ENCODE measurements around the gene KCNQ1.

- TF ChIP-seq CTCF (IDR thresholded peaks at IDR 0.05 in 2 of 3, conservative IDR thresholded peaks at IDR 0.05 in 1 of 3; ENCODE audit: insufficient read depth in 2 of 3, low read depth in 1 of 3, low read length in 3 of 3) (0 out of 6 replicates have a peak, but pooled peaks of 1 of the 3 experiments have one; percentile 9), PHB (CRISPR knock-in tag; IDR thresholded peaks at IDR 0.05) (no peak), ZNF609 (CRISPR knock-in tag; IDR thresholded peaks at IDR 0.05; ENCODE audit: borderline replicate concordance) (no peak), KLF16 (IDR thresholded peaks at IDR 0.05) (no peak), TEAD2 (tag; IDR thresholded peaks at IDR 0.05) (no peak), JUN (IDR thresholded peaks at IDR 0.05; ENCODE audit: borderline replicate concordance, low read depth, low read length) (no peak), JUN (CRISPR knock-in tag; IDR thresholded peaks at IDR 0.05; ENCODE audit: borderline replicate concordance) (no peak), ETV6 (IDR thresholded peaks at IDR 0.05; ENCODE audit: borderline replicate concordance in 1 of 2, low read depth in 2 of 2, low read length in 1 of 2) (no peak), ETV6 (CRISPR knock-in tag; IDR thresholded peaks at IDR 0.05; ENCODE audit: borderline replicate concordance) (no peak), SOX6 (IDR thresholded peaks at IDR 0.05) (no peak), NFIC (IDR thresholded peaks at IDR 0.05) (no peak), RFX5 (IDR thresholded peaks at IDR 0.05; ENCODE audit: low read depth, low read length) (no peak)
These were observed 30.2 kb upstream of the KCNQ1 start for GRCh38 chr11:2414616-2415015.
